ENCODE data around the gene DNAH8.

Gene DNAH8

DNA sequence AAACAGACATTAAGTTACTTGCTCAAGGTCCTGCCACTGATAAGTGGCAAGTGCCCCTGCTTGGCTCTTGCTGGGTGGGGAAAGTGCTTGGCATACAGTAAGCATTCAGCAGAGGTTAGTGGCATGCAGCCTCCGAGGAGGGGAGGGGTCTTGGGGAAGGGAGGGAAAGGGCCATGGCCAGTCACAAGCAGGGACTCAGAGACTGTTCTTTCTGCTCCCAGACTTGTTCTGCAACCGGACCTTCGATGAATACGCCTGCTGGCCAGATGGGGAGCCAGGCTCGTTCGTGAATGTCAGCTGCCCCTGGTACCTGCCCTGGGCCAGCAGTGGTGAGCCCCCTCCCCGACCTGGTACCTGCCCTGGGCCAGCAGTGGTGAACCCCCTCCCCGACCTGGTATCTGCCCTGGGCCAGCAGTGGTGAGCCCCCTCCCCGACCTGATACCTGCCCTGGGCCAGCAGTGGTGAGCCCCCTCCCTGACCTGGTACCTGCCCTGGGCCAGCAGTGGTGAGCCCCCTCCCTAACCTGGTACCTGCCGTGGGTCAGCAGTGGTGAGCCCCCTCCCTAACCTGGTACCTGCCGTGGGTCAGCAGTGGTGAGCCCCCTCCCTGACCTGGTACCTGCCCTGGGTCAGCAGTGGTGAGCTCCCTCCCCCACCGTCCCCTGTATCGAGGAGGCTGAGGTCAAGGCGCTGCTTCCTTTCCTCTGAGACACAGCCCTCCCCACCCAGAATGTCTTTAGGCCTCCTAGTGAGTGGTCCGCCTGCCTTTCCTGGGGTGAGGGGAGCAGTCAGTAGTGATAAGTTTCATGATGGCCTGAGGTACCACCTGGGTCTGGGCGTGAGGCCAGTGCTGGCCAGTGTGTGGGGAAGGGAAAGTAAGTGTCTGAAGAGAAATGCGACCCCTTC is 342.4 kb downstream of the DNAH8 start:
- peaks cover 5% of the 10 kb centered on the region for H3K4me1 ChIP-seq (ENCODE audit: control insufficient read depth, insufficient read depth, low read length)
- peaks cover 79% of the 10 kb centered on the region for H3K27me3 ChIP-seq (replicated peaks; ENCODE audit: control insufficient read depth, insufficient read depth, low read length)
- H3K36me3 ChIP-seq (ENCODE audit: control insufficient read depth, insufficient read depth, low read length, severe bottlenecking) = no peaks in the 10 kb centered on the region
- H3K4me3 ChIP-seq (ENCODE audit: low read length) = no peak overlapping the region
- no peak for DNase-seq (ENCODE audit: low read depth)
- H3K9ac ChIP-seq (ENCODE audit: low read length) = no peak overlapping the region
- H3K9me3 ChIP-seq (ENCODE audit: control insufficient read depth, low read length) = no peaks in the 10 kb centered on the region

DNA sequence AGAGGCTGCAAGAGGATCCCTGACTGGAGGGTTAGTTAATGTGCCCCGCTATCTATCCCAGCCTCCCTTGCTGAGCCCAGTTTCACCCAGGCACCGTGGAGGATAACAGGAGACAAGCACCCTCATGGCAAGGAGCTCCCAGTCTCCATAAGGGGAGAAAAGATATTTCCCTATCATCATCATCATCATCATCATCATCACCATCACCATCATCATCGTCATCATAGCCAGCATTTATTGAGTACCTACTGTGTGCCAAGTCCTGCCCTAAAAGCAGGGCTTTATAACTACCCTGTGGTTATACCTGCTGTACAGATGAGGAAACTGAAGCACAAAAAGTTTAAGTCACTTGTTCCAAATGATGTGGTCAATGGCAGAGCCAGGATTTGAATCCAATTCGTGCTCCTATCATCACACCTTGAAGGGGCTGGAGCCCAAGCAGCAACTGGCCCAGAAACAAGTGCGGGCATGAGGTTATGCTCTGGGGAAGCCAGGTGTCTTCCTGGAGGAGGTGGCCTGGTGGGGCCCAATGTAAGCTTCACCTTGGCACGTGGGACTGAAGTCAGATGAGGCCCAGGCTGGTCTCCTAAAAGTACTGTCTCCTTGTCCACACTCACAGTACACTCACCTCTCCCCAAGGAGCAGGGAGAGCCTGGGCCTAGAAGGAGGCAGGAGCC is 343.5 kb downstream of the DNAH8 start:
- Histone ChIP-seq H3K4me3 (ENCODE audit: low read length) (no peak overlapping the region), H3K36me3 (ENCODE audit: control insufficient read depth, insufficient read depth, low read length, severe bottlenecking) (no peaks in the 10 kb centered on the region), H3K27me3 (replicated peaks; ENCODE audit: control insufficient read depth, insufficient read depth, low read length) (peaks cover 81% of the 10 kb centered on the region), H3K9ac (ENCODE audit: low read length) (no peak overlapping the region), H3K9me3 (ENCODE audit: control insufficient read depth, low read length) (no peaks in the 10 kb centered on the region), H3K4me1 (ENCODE audit: control insufficient read depth, insufficient read depth, low read length) (peaks cover 5% of the 10 kb centered on the region)
- DNase-seq (ENCODE audit: low read depth) = no peak

DNA sequence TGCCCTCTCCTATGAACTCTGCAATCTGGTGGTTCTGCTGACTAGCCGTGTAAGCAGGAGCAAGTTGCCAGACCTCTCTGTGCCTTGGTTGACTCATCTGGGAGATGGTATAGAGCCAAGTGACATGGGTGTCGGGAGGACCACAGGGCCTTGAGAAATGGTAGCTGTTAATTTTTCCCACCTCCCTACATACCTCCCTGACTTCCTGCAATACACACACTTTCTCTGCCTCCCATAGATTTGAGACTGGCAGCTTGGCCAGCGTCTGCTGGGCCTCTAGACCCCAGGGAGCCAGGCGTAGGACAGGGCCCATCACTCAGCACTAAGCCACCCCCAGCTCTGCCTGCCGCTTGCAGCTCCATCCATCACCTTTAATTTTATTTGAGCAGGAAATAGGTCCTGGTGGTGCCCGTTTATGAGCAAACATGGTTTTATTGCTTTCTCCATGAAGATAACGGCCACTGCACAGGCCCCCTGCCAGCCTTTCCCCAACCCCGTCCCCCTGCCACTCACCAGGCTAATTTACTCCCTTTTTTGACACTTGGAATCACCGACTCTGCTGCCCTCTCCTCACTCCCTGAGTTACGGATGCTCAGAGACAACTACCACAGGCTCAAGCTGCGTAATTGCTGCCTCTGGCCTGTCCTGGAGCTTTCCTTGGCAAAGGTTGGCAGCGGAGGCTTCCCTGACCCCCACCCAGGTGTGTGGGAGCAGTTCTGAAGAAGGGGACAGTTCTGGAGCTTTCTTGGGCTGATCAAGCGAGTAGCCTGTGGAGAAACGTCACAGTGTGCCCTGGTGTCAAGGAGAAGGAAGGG is 344.6 kb downstream of the DNAH8 start:
- DNase-seq (ENCODE audit: low read depth) = no peak
- no peaks in the 10 kb centered on the region for H3K9me3 ChIP-seq (ENCODE audit: control insufficient read depth, low read length)
- H3K4me3 ChIP-seq (ENCODE audit: low read length) = no peak overlapping the region
- H3K27me3 ChIP-seq (replicated peaks; ENCODE audit: control insufficient read depth, insufficient read depth, low read length) = peaks cover 76% of the 10 kb centered on the region
- no peak overlapping the region for H3K9ac ChIP-seq (ENCODE audit: low read length)
- no peaks in the 10 kb centered on the region for H3K4me1 ChIP-seq (ENCODE audit: control insufficient read depth, insufficient read depth, low read length)
- H3K36me3 ChIP-seq (ENCODE audit: control insufficient read depth, insufficient read depth, low read length, severe bottlenecking) = no peaks in the 10 kb centered on the region

DNA sequence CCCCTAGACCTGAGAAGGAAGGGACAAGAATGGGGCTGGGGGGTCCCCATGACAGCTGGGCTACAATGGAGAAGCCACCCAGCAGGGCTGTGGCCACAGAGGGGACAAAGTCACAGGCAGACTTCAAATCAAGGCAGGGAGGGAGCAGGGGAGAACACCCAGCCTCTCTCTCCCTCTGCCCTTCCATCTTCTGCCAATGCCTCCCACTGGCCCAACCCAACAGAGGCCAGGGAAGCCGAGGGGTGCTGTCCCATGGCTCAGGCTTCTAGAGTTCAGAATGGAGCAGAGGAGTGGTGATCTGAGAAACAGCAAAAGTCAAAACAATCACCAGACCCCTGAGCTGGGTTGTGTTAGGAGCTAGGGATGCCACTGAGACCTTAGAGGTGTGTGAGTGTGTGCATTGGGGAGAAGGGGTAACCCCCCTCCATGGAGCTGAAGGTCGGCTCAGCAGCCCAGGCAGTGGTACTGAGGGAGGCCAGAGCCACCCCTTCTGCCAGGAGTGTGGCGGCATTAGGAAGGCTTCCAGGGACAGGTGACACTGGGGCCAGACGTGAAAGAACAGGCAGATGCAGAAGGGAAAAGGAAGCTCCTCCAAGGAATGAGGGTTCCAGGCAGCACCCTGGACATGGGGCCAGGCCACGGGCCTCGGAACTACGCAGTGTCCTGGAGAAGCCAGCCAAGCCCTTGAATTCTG is 345.5 kb downstream of the DNAH8 start:
- DNase-seq (ENCODE audit: low read depth) = no peak
- Histone ChIP-seq H3K4me1 (ENCODE audit: control insufficient read depth, insufficient read depth, low read length) (no peaks in the 10 kb centered on the region), H3K27me3 (replicated peaks; ENCODE audit: control insufficient read depth, insufficient read depth, low read length) (peaks cover 75% of the 10 kb centered on the region), H3K9ac (ENCODE audit: low read length) (no peak overlapping the region), H3K4me3 (ENCODE audit: low read length) (no peak overlapping the region), H3K36me3 (ENCODE audit: control insufficient read depth, insufficient read depth, low read length, severe bottlenecking) (no peaks in the 10 kb centered on the region), H3K9me3 (ENCODE audit: control insufficient read depth, low read length) (no peaks in the 10 kb centered on the region)

DNA sequence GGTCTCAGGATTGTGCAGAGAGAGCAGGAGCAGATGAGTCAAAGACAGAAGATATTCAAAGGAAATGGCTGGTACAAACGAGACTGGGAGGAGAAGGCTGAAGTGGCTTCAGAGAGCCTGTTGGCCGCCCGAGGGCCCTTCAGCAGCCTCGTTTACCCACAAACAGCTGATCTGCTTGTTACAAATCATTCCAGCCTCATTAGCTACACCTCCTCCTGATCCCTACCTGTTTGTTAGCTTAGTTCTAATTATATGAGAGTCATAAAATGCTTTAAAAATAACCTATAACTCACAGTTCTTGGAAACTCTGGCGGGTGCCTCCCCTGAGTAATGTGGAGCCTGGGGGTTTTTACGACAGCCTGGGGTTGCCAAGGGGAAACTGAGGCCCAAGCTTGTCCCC is 346.1 kb downstream of the DNAH8 start:
- Histone ChIP-seq H3K9ac (ENCODE audit: low read length) (no peak overlapping the region), H3K9me3 (ENCODE audit: control insufficient read depth, low read length) (no peaks in the 10 kb centered on the region)
- DNase-seq (ENCODE audit: low read depth) = no peak

DNA sequence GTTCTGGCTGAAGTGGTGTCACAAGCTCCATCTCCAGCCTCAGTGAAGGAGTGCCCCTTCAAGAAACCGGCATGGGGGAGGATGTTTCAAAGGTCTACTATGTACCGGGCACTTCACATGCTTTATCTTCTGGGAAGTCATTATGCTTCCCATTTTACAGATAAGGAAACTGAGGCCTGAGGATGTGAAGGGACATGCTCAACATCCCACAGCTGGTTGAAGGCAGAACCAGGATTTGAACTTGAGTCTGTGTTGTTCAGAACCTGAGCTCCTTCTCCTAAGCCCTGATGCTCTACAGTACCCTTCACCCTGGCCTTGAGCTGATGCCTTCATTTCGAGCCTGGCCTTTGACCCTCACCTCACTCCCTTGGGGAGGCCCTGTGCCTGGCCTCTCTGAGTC is 346.5 kb downstream of the DNAH8 start:
- Histone ChIP-seq H3K4me3 (ENCODE audit: low read length) (no peak overlapping the region), H3K9ac (ENCODE audit: low read length) (no peak overlapping the region), H3K4me1 (ENCODE audit: control insufficient read depth, insufficient read depth, low read length) (no peaks in the 10 kb centered on the region), H3K27me3 (replicated peaks; ENCODE audit: control insufficient read depth, insufficient read depth, low read length) (peaks cover 74% of the 10 kb centered on the region), H3K9me3 (ENCODE audit: control insufficient read depth, low read length) (no peaks in the 10 kb centered on the region), H3K36me3 (ENCODE audit: control insufficient read depth, insufficient read depth, low read length, severe bottlenecking) (no peaks in the 10 kb centered on the region)
- DNase-seq (ENCODE audit: low read depth) = no peak

More for the DNA sequence above, 346.1 kb downstream of the DNAH8 start:
- Histone ChIP-seq H3K27me3 (replicated peaks; ENCODE audit: control insufficient read depth, insufficient read depth, low read length) (peaks cover 77% of the 10 kb centered on the region), H3K36me3 (ENCODE audit: control insufficient read depth, insufficient read depth, low read length, severe bottlenecking) (no peaks in the 10 kb centered on the region), H3K4me3 (ENCODE audit: low read length) (no peak overlapping the region), H3K4me1 (ENCODE audit: control insufficient read depth, insufficient read depth, low read length) (no peaks in the 10 kb centered on the region)

DNA sequence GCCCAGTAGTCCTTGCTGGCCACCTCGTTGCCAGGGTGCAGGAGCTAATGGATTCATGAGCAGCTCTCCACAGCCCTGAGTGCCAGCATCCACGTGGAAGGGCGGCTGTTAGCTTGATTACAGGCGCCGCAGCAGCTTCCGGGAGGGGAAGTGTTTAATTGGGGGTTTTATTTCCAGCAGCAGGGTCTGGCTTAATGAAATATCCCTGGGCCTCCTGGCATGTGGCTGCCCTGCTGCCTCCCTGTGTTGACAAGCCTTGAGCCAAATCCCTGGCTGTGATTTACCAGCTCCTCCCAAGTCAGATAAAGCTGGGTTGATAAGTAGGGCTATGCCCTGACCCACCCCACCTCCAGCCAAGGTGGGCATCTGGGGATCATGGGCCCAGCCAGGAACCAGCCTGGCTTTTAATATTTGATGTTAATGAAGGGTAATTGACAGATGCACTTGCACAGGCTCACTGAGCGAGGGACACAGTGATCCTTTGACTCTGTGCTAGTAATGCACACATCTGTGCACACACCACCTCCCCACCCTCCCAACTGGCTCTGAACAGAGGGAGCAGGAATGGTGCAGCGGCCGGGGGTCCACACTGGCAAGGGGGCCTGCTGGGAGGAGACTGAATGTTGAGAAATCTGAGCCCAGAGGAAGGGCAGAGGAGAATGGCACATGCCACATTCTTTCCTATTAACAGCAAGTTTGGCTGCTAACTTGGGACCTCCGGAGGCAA is 347.1 kb downstream of the DNAH8 start:
- Histone ChIP-seq H3K9ac (ENCODE audit: low read length) (no peak overlapping the region), H3K27me3 (replicated peaks; ENCODE audit: control insufficient read depth, insufficient read depth, low read length) (peaks cover 68% of the 10 kb centered on the region), H3K36me3 (ENCODE audit: control insufficient read depth, insufficient read depth, low read length, severe bottlenecking) (no peaks in the 10 kb centered on the region), H3K4me3 (ENCODE audit: low read length) (no peak overlapping the region), H3K4me1 (ENCODE audit: control insufficient read depth, insufficient read depth, low read length) (no peaks in the 10 kb centered on the region), H3K9me3 (ENCODE audit: control insufficient read depth, low read length) (no peaks in the 10 kb centered on the region)
- no peak for DNase-seq (ENCODE audit: low read depth)

DNA sequence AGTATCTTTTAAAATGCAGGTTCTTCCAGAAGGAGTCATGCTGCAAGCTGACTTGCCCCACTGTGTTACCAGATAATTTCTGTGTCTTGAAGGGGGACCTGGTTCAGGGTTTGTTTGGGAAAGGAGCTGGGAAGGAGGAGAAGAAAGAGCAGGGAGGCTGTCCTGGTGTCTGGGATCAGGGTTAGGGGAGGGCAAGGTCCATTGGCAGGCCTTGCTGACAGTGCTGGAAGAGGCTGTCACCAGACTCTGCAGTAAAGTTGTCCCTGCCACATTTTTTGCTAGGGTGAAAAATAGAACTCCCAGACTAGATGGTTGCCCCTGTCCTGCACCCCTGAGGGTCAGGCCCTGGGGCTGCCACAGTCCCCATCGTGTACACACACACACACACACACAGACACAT is 348.4 kb downstream of the DNAH8 start:
- Histone ChIP-seq H3K27me3 (replicated peaks; ENCODE audit: control insufficient read depth, insufficient read depth, low read length) (peaks cover 66% of the 10 kb centered on the region), H3K9ac (ENCODE audit: low read length) (no peak overlapping the region), H3K36me3 (ENCODE audit: control insufficient read depth, insufficient read depth, low read length, severe bottlenecking) (no peaks in the 10 kb centered on the region), H3K9me3 (ENCODE audit: control insufficient read depth, low read length) (no peaks in the 10 kb centered on the region), H3K4me1 (ENCODE audit: control insufficient read depth, insufficient read depth, low read length) (no peaks in the 10 kb centered on the region), H3K4me3 (ENCODE audit: low read length) (no peak overlapping the region)
- DNase-seq (ENCODE audit: low read depth) = no peak

DNA sequence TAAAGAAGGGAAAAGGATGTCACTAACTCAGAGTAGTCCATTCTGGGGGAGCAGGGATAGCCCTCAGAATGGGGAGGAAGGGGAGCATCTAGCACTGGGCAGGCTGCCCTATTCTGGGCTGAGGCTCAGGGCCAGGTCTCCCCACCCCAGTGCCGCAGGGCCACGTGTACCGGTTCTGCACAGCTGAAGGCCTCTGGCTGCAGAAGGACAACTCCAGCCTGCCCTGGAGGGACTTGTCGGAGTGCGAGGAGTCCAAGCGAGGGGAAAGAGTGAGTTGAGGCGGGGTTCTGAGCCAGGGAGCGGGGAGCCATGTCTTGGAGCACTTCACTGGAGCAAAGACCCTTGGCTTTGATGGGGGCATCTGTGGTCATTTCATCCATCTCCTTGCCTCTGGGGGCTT is 350.4 kb downstream of the DNAH8 start:
- no peak for DNase-seq (ENCODE audit: low read depth)
- Histone ChIP-seq H3K4me1 (ENCODE audit: control insufficient read depth, insufficient read depth, low read length) (no peaks in the 10 kb centered on the region), H3K36me3 (ENCODE audit: control insufficient read depth, insufficient read depth, low read length, severe bottlenecking) (no peaks in the 10 kb centered on the region), H3K4me3 (ENCODE audit: low read length) (no peak overlapping the region), H3K9me3 (ENCODE audit: control insufficient read depth, low read length) (peaks cover 9% of the 10 kb centered on the region), H3K9ac (ENCODE audit: low read length) (no peak overlapping the region), H3K27me3 (replicated peaks; ENCODE audit: control insufficient read depth, insufficient read depth, low read length) (peaks cover 56% of the 10 kb centered on the region)

DNA sequence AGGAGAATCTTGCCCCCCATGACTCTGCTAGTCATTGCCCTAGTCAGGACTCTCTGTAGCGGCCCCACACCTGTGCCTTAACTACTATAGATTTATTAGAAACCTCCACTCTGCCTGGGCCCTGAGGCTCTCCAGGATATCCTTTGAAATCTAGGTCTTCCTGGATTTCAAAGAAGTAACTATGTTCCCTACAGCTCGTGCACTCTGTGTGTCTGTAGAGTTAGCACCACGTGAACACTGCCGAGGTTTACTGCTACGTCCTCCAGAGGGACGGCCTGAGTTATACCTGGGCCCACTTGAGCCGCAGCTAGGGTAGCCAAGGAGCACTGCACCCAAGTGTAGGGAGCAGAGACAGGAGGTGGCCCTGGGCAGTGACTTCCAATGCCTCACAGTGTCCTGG is 353.3 kb downstream of the DNAH8 start:
- Histone ChIP-seq H3K36me3 (ENCODE audit: control insufficient read depth, insufficient read depth, low read length, severe bottlenecking) (no peaks in the 10 kb centered on the region), H3K4me1 (ENCODE audit: control insufficient read depth, insufficient read depth, low read length) (no peaks in the 10 kb centered on the region)
- no peak for DNase-seq (ENCODE audit: low read depth)

More for the DNA sequence above, 353.3 kb downstream of the DNAH8 start:
- H3K9ac ChIP-seq (ENCODE audit: low read length) = no peak overlapping the region
- no peak overlapping the region for H3K4me3 ChIP-seq (ENCODE audit: low read length)
- H3K27me3 ChIP-seq (replicated peaks; ENCODE audit: control insufficient read depth, insufficient read depth, low read length) = peaks cover 38% of the 10 kb centered on the region
- peaks cover 9% of the 10 kb centered on the region for H3K9me3 ChIP-seq (ENCODE audit: control insufficient read depth, low read length)
